HEK293 (cell line): Measurements from ENCODE around the gene CYP27B1.

Source experiments
- CTCF ChIA-PET: fragments of 350-600 bp; formaldehyde crosslinking; extraction: SDS; loops from one replicate; lab custom pipeline; 2021; ENCODE audit warnings: antibody characterized with exemption; lab: Yijun Ruan, JAX
- POLR2A ChIA-PET: fragments of 300-600 bp; formaldehyde crosslinking; extraction: SDS; loops from one replicate; lab custom pipeline; 2020; ENCODE audit warnings: antibody characterized with exemption, inconsistent platforms; lab: Yijun Ruan, JAX
- H3K27ac ChIP-seq: fragments of 200-500 bp; sonication (Bioruptor generic); 2 replicates; pipeline ENCODE4 v1.5.1; 2014; ENCODE audit warnings: low read depth, low read length, control low read depth, inconsistent platforms; ENCODE audit errors: extremely low read depth
- H3K36me3 ChIP-seq, 2 experiments: fragments of 200-500 bp in 1 of 2; sonication (Bioruptor generic) in 1 of 2; 1 replicate in 1 of 2; 2 replicates in 1 of 2; pipeline ENCODE4 v1.5.1; 2014 to 2017; ENCODE audit warnings: inconsistent platforms in 2 of 2, low read length in 2 of 2; ENCODE audit not compliant: control insufficient read depth in 2 of 2, insufficient read depth in 1 of 2
- H3K4me1 ChIP-seq: fragments of 200-500 bp; sonication (Bioruptor generic); 2 replicates; pipeline ENCODE4 v1.5.1; 2014; ENCODE audit warnings: mild to moderate bottlenecking, low read length, inconsistent platforms; ENCODE audit not compliant: control insufficient read depth, insufficient read depth
- H3K4me3 ChIP-seq: 2 replicates; pipeline ENCODE4 v1.5.1; 2011; ENCODE audit warnings: low read depth, mild to moderate bottlenecking, control low read depth, low read length, moderate library complexity
- H3K9me3 ChIP-seq: fragments of 200-500 bp; sonication (Bioruptor generic); 2 replicates; pipeline ENCODE4 v1.5.1; 2014; ENCODE audit warnings: low read depth, low read length, inconsistent platforms; ENCODE audit not compliant: control insufficient read depth, insufficient read depth
- EGR2 ChIP-seq: fragments of 450-650 bp; formaldehyde crosslinking; IDR thresholded peaks from 2 replicates; pipeline ENCODE4 v1.5.1; 2016; ENCODE audit warnings: low read depth, missing biosample characterization, missing genetic modification characterization
- FEZF1 ChIP-seq: fragments of 450-650 bp; formaldehyde crosslinking; IDR thresholded peaks from 2 replicates; pipeline ENCODE4 v1.5.1; 2016; ENCODE audit warnings: missing biosample characterization, missing genetic modification characterization
- GLI2 ChIP-seq: fragments of 450-650 bp; formaldehyde crosslinking; IDR thresholded peaks from 2 replicates; pipeline ENCODE4; 2017; ENCODE audit warnings: missing biosample characterization, missing genetic modification characterization, low read depth, borderline replicate concordance
- KLF10 ChIP-seq: fragments of 450-650 bp; IDR thresholded peaks from 2 replicates; pipeline ENCODE4 v1.5.1; 2018; ENCODE audit warnings: missing biosample characterization, mild to moderate bottlenecking, missing genetic modification characterization
- KLF9 ChIP-seq: fragments of 450-650 bp; formaldehyde crosslinking; IDR thresholded peaks from 2 replicates; pipeline ENCODE4 v1.5.1; 2016; ENCODE audit warnings: missing biosample characterization, missing genetic modification characterization, low read depth
- REPIN1 ChIP-seq: fragments of 450-650 bp; formaldehyde crosslinking; IDR thresholded peaks from 2 replicates; pipeline ENCODE4 v1.5.1; 2017; ENCODE audit warnings: missing biosample characterization, missing genetic modification characterization, low read depth
- TCF7L2 ChIP-seq: IDR thresholded peaks from 2 replicates; pipeline ENCODE4 v1.6.1; 2011; ENCODE audit warnings: low read depth, mild to moderate bottlenecking, inconsistent platforms, low read length, moderate library complexity, borderline replicate concordance
- YY1 ChIP-seq: fragments of 450-650 bp; formaldehyde crosslinking; IDR thresholded peaks from 2 replicates; pipeline ENCODE4 v1.5.1; 2018; ENCODE audit warnings: missing biosample characterization, missing genetic modification characterization
- ZBTB17 ChIP-seq: fragments of 450-650 bp; formaldehyde crosslinking; IDR thresholded peaks from 2 replicates; pipeline ENCODE4 v1.5.1; 2016; ENCODE audit warnings: missing biosample characterization, missing genetic modification characterization
- ZBTB21 ChIP-seq: fragments of 450-650 bp; formaldehyde crosslinking; IDR thresholded peaks from 2 replicates; pipeline ENCODE4 v1.5.1; 2017; ENCODE audit warnings: missing biosample characterization, missing genetic modification characterization
- ZFP37 ChIP-seq: fragments of 450-650 bp; formaldehyde crosslinking; IDR thresholded peaks from 2 replicates; pipeline ENCODE4 v1.5.1; 2016; ENCODE audit warnings: missing biosample characterization, missing genetic modification characterization
- ZFP69B ChIP-seq: fragments of 450-650 bp; formaldehyde crosslinking; IDR thresholded peaks from 2 replicates; pipeline ENCODE4 v1.5.1; 2016; ENCODE audit warnings: missing biosample characterization, missing genetic modification characterization
- ZNF138 ChIP-seq: fragments of 450-650 bp; formaldehyde crosslinking; IDR thresholded peaks from 2 replicates; pipeline ENCODE4 v1.5.1; 2016; ENCODE audit warnings: missing biosample characterization, missing genetic modification characterization, borderline replicate concordance
- ZNF140 ChIP-seq: fragments of 450-650 bp; formaldehyde crosslinking; IDR thresholded peaks from 2 replicates; pipeline ENCODE4 v1.5.1; 2016; ENCODE audit warnings: missing biosample characterization, missing genetic modification characterization
- ZNF155 ChIP-seq: fragments of 450-650 bp; formaldehyde crosslinking; IDR thresholded peaks from 2 replicates; pipeline ENCODE4 v1.5.1; 2016; ENCODE audit warnings: missing biosample characterization, missing genetic modification characterization
- ZNF157 ChIP-seq: fragments of 450-650 bp; formaldehyde crosslinking; IDR thresholded peaks from 2 replicates; pipeline ENCODE4 v1.5.1; 2016; ENCODE audit warnings: missing biosample characterization, missing genetic modification characterization
- ZNF2 ChIP-seq: fragments of 450-650 bp; formaldehyde crosslinking; IDR thresholded peaks from 2 replicates; pipeline ENCODE4 v1.5.1; 2016; ENCODE audit warnings: missing biosample characterization, missing genetic modification characterization
- ZNF214 ChIP-seq: fragments of 450-650 bp; formaldehyde crosslinking; IDR thresholded peaks from 2 replicates; pipeline ENCODE4 v1.5.1; 2017; ENCODE audit warnings: missing biosample characterization, mild to moderate bottlenecking, missing genetic modification characterization, borderline replicate concordance
- ZNF302 ChIP-seq: fragments of 450-650 bp; formaldehyde crosslinking; IDR thresholded peaks from 2 replicates; pipeline ENCODE4 v1.5.1; 2016; ENCODE audit warnings: missing biosample characterization, missing genetic modification characterization, low read depth
- ZNF341 ChIP-seq: fragments of 450-650 bp; formaldehyde crosslinking; IDR thresholded peaks from 2 replicates; pipeline ENCODE4; 2016; ENCODE audit warnings: low read depth, missing biosample characterization, missing genetic modification characterization
- ZNF394 ChIP-seq: fragments of 450-650 bp; formaldehyde crosslinking; IDR thresholded peaks from 2 replicates; pipeline ENCODE4 v1.5.1; 2016; ENCODE audit warnings: missing biosample characterization, missing genetic modification characterization, mild to moderate bottlenecking, moderate library complexity, borderline replicate concordance
- ZNF473 ChIP-seq: fragments of 450-650 bp; formaldehyde crosslinking; IDR thresholded peaks from 2 replicates; pipeline ENCODE4 v1.5.1; 2017; ENCODE audit warnings: missing biosample characterization, missing genetic modification characterization
- ZNF48 ChIP-seq: fragments of 450-650 bp; formaldehyde crosslinking; IDR thresholded peaks from 2 replicates; pipeline ENCODE4 v1.5.1; 2016; ENCODE audit warnings: missing biosample characterization, missing genetic modification characterization
- ZNF514 ChIP-seq: fragments of 450-650 bp; formaldehyde crosslinking; IDR thresholded peaks from 2 replicates; pipeline ENCODE4 v1.5.1; 2016; ENCODE audit warnings: missing biosample characterization, missing genetic modification characterization
- ZNF610 ChIP-seq: fragments of 450-650 bp; formaldehyde crosslinking; IDR thresholded peaks from 2 replicates; pipeline ENCODE4 v1.5.1; 2016; ENCODE audit warnings: missing biosample characterization, missing genetic modification characterization, borderline replicate concordance
- ZNF660 ChIP-seq: fragments of 450-650 bp; IDR thresholded peaks from 2 replicates; pipeline ENCODE4 v1.5.1; 2018; ENCODE audit warnings: missing biosample characterization, mild to moderate bottlenecking, missing genetic modification characterization
- ZNF701 ChIP-seq: fragments of 450-650 bp; formaldehyde crosslinking; IDR thresholded peaks from 2 replicates; pipeline ENCODE4 v1.5.1; 2016; ENCODE audit warnings: missing biosample characterization, missing genetic modification characterization
- ZNF747 ChIP-seq: fragments of 450-650 bp; formaldehyde crosslinking; IDR thresholded peaks from 2 replicates; pipeline ENCODE4 v1.5.1; 2016; ENCODE audit warnings: missing biosample characterization, missing genetic modification characterization
- ZNF791 ChIP-seq: fragments of 450-650 bp; formaldehyde crosslinking; IDR thresholded peaks from 2 replicates; pipeline ENCODE4 v1.5.1; 2016; ENCODE audit warnings: missing biosample characterization, missing genetic modification characterization
- ZNF837 ChIP-seq: fragments of 450-650 bp; formaldehyde crosslinking; IDR thresholded peaks from 2 replicates; pipeline ENCODE4 v1.5.1; 2016; ENCODE audit warnings: missing biosample characterization, missing genetic modification characterization
- ZSCAN16 ChIP-seq: fragments of 450-650 bp; formaldehyde crosslinking; IDR thresholded peaks from 2 replicates; pipeline ENCODE4 v1.5.1; 2016; ENCODE audit warnings: missing biosample characterization, missing genetic modification characterization
- ZSCAN23 ChIP-seq: fragments of 450-650 bp; formaldehyde crosslinking; IDR thresholded peaks from 2 replicates; pipeline ENCODE4 v1.5.1; 2016; ENCODE audit warnings: missing biosample characterization, missing genetic modification characterization
- TF ChIP-seq, protein P1 (sequence below): fragments of 450-650 bp; formaldehyde crosslinking; IDR thresholded peaks from 2 replicates; pipeline ENCODE4 v1.5.1; 2016; ENCODE audit warnings: missing biosample characterization, missing genetic modification characterization
- TF ChIP-seq, protein P2 (sequence below): fragments of 450-650 bp; IDR thresholded peaks from 2 replicates; pipeline ENCODE4 v1.5.1; 2018; ENCODE audit warnings: missing biosample characterization, missing genetic modification characterization
- TF ChIP-seq, protein P3 (sequence below): fragments of 450-650 bp; formaldehyde crosslinking; IDR thresholded peaks from 2 replicates; pipeline ENCODE4 v1.5.1; 2017; ENCODE audit warnings: missing biosample characterization, missing genetic modification characterization

Gene CYP27B1

DNA sequence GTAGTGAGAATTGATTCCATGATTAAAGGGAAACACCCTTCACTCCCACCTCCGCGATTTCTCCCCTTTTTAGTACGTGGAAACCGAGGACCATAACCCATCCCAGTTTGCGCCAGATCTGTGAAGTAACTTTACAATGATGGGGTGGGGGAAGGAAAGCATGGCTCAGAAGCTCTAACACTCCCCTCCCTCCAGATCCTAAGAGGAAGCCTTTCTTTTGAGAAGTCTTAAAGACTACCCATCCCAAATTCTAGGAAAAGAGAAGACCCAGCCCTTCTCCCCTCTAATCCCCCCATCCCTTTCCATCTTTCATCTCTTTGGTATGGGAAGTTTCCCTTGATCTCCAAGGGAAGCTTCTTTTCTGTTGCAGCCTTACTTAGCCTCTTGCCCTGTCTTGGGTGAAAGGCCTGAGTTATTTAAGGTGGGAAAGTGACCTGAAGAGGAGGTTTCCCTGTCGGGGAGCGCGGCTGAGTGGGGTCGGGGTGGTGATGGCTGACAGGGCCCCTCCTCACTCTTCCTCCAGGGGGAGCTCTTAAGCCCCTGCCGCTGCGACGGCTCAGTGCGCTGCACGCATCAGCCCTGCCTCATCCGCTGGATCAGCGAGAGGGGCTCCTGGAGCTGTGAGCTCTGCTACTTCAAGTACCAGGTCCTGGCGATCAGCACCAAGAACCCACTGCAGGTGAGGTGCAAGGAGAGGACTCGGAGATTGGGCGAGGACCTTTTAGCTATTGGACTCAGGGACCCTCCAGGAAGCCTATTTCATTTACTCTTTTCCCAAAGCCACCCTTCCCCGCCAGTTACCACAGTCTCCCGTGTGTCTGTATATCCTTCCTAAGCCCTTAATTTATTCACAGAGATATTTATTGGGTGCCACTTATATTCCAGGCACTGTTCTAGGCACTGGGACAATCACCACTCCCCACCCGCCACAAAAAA, 10.2 kb downstream of the CYP27B1 start:
- POLR2A ChIA-PET: interaction anchor here (1.4 to 2.0 kb wide), 3 partner anchors 10 to 15 kb away, joined by 4 to 8 read pairs (median 6); partner anchors contain the start of genes CYP27B1, EEF1AKMT3, METTL1 and TSPAN31
- TF ChIP-seq ZNF660 (no peak), ZNF701 (tag by site-specific recombination) (no peak), ZNF302 (tag by site-specific recombination) (no peak), GLI2 (tag by site-specific recombination) (no peak), ZSCAN23 (tag by site-specific recombination) (no peak), ZNF473 (tag by site-specific recombination) (no peak), ZNF791 (tag by site-specific recombination) (no peak), ZNF394 (tag by site-specific recombination) (0 out of 2 replicates have a peak, but pooled peaks have one; percentile 40), KLF10 (tag by site-specific recombination) (no peak), ZNF214 (no peak), ZNF747 (no peak), ZNF610 (tag by site-specific recombination) (no peak), ZNF155 (tag by site-specific recombination) (no peak), ZNF157 (tag by site-specific recombination) (no peak), ZFP69B (tag by site-specific recombination) (no peak), ZSCAN16 (tag by site-specific recombination) (no peak), ZNF341 (tag by site-specific recombination) (no peak), ZNF2 (tag by site-specific recombination) (0 out of 2 replicates have a peak, but pooled peaks have one; percentile 21), ZNF837 (tag by site-specific recombination) (no peak), ZNF514 (tag by site-specific recombination) (no peak), ZBTB17 (tag by site-specific recombination) (peak; percentile 58; the same call in 1 of the 2 replicates), EGR2 (no peak), ZFP37 (tag by site-specific recombination) (no peak), REPIN1 (tag by site-specific recombination) (no peak), TCF7L2 (no peak), ZBTB21 (tag by site-specific recombination) (no peak), ZNF138 (tag by site-specific recombination) (no peak), ZNF48 (tag by site-specific recombination) (no peak), ZNF140 (tag by site-specific recombination) (no peak), KLF9 (tag by site-specific recombination) (no peak), FEZF1 (tag by site-specific recombination) (no peak), YY1 (tag by site-specific recombination) (peak; percentile 41; the same call in 1 of the 2 replicates)
- TF ChIP-seq, protein P1, sequence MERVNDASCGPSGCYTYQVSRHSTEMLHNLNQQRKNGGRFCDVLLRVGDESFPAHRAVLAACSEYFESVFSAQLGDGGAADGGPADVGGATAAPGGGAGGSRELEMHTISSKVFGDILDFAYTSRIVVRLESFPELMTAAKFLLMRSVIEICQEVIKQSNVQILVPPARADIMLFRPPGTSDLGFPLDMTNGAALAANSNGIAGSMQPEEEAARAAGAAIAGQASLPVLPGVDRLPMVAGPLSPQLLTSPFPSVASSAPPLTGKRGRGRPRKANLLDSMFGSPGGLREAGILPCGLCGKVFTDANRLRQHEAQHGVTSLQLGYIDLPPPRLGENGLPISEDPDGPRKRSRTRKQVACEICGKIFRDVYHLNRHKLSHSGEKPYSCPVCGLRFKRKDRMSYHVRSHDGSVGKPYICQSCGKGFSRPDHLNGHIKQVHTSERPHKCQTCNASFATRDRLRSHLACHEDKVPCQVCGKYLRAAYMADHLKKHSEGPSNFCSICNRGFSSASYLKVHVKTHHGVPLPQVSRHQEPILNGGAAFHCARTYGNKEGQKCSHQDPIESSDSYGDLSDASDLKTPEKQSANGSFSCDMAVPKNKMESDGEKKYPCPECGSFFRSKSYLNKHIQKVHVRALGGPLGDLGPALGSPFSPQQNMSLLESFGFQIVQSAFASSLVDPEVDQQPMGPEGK (tag by site-specific recombination): peak; percentile 54; the same call in 1 of the 2 replicates
- TF ChIP-seq, protein P2, sequence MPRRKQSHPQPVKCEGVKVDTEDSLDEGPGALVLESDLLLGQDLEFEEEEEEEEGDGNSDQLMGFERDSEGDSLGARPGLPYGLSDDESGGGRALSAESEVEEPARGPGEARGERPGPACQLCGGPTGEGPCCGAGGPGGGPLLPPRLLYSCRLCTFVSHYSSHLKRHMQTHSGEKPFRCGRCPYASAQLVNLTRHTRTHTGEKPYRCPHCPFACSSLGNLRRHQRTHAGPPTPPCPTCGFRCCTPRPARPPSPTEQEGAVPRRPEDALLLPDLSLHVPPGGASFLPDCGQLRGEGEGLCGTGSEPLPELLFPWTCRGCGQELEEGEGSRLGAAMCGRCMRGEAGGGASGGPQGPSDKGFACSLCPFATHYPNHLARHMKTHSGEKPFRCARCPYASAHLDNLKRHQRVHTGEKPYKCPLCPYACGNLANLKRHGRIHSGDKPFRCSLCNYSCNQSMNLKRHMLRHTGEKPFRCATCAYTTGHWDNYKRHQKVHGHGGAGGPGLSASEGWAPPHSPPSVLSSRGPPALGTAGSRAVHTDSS: no peak
- TF ChIP-seq, protein P3, sequence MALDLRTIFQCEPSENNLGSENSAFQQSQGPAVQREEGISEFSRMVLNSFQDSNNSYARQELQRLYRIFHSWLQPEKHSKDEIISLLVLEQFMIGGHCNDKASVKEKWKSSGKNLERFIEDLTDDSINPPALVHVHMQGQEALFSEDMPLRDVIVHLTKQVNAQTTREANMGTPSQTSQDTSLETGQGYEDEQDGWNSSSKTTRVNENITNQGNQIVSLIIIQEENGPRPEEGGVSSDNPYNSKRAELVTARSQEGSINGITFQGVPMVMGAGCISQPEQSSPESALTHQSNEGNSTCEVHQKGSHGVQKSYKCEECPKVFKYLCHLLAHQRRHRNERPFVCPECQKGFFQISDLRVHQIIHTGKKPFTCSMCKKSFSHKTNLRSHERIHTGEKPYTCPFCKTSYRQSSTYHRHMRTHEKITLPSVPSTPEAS: no peak

More for the DNA sequence above, 10.2 kb downstream of the CYP27B1 start:
- H3K4me3 ChIP-seq: no peak overlapping the region; the same call in none of the 2 replicates
- no peaks in the 10 kb centered on the region for H3K9me3 ChIP-seq
- CTCF ChIA-PET: interaction anchor here (0.6 to 2.4 kb wide), 12 partner anchors 10 to 151 kb away, joined by 3 to 26 read pairs (median 3); partner anchors contain the start of genes CYP27B1, EEF1AKMT3, METTL1 and TSFM
- H3K36me3 ChIP-seq: peaks cover 10 to 40% of the 10 kb centered on the region in 2 experiments
- peaks cover 16% of the 10 kb centered on the region for H3K4me1 ChIP-seq
- no peak overlapping the region for H3K27ac ChIP-seq
